Epithelial cell of esophagus (primary cell): ENCODE data around the gene ACOD1.
"Not testable (repeated sequence)": the region's sequence is repeated elsewhere in the genome, so short reads cannot be mapped to it uniquely, and the experiment has no call there.

Experiments used
- DNase-seq: peaks from one replicate; pipeline ENCODE4 v3.0.0; 2010; ENCODE audit warnings: low read depth
- H3K4me3 ChIP-seq: 2 replicates; pipeline ENCODE4 v1.5.1; 2011; ENCODE audit warnings: mild to moderate bottlenecking, low read length, control low read depth
- CTCF ChIP-seq: IDR thresholded peaks from 2 replicates; pipeline ENCODE4 v1.5.1; 2011; ENCODE audit warnings: low read depth, mild to moderate bottlenecking, low read length, control low read depth, inconsistent platforms; ENCODE audit not compliant: insufficient read depth; ENCODE audit errors: missing control alignments

Gene ACOD1

GRCh38 chr13:76950101-76950500 is 1.8 kb downstream of the ACOD1 start:
- no peak for DNase-seq
- TF ChIP-seq CTCF, result no peak
- no peak overlapping the region for H3K4me3 ChIP-seq

GRCh38 chr13:76953968-76954367 is 5.7 kb downstream of the ACOD1 start:
- TF ChIP-seq CTCF, result no peak
- no peak overlapping the region for H3K4me3 ChIP-seq
- DNase-seq, result no peak

- TF ChIP-seq CTCF, result no peak
- H3K4me3 ChIP-seq, result no peak overlapping the region
- no peak for DNase-seq
These were observed 6.2 kb downstream of the ACOD1 start for GRCh38 chr13:76954538-76954937.

GRCh38 chr13:76955193-76955592 is 6.9 kb downstream of the ACOD1 start:
- no peak overlapping the region for H3K4me3 ChIP-seq
- no peak for TF ChIP-seq CTCF
- DNase-seq, result no peak

- no peak overlapping the region for H3K4me3 ChIP-seq
- no peak for TF ChIP-seq CTCF
- DNase-seq, result no peak
These were observed 7.3 kb downstream of the ACOD1 start for GRCh38 chr13:76955661-76956060.

- no peak for DNase-seq
- H3K4me3 ChIP-seq, result no peak overlapping the region
- no peak for TF ChIP-seq CTCF
These were observed 10.6 kb downstream of the ACOD1 start for GRCh38 chr13:76958841-76959432.

GRCh38 chr13:76959734-76960133 is 11.4 kb downstream of the ACOD1 start:
- not testable (repeated sequence) for DNase-seq, H3K4me3 ChIP-seq

GRCh38 chr13:76965759-76966421 is 17.6 kb downstream of the ACOD1 start:
- TF ChIP-seq CTCF, result no peak
- peak; percentile 73 for DNase-seq
- H3K4me3 ChIP-seq, result no peak overlapping the region
